Muscle of leg (tissue), 11 donors: ENCODE results near the gene ACSL5. TPM values are rescaled to one million over a fixed set of nuclear protein-coding genes. Genes with fewer than 3 reads are reported as not detected.

Experiments
- DNase-seq: peaks from one replicate; pipeline ENCODE4 v3.0.0; 2013
- H3K27ac ChIP-seq: one replicate; pipeline ENCODE4 v1.5.1; 2013; ENCODE audit warnings: mild to moderate bottlenecking, low read length, control low read depth
- H3K27me3 ChIP-seq: one replicate; pipeline ENCODE4 v1.6.1; 2013; ENCODE audit warnings: low read length; ENCODE audit not compliant: control insufficient read depth, insufficient read depth
- H3K36me3 ChIP-seq: one replicate; pipeline ENCODE4 v1.6.1; 2013; ENCODE audit warnings: low read length; ENCODE audit not compliant: control insufficient read depth, insufficient read depth
- H3K4me1 ChIP-seq: one replicate; pipeline ENCODE4 v1.6.1; 2013; ENCODE audit warnings: low read length; ENCODE audit not compliant: control insufficient read depth, insufficient read depth
- H3K4me3 ChIP-seq: one replicate; pipeline ENCODE4 v1.5.1; 2013; ENCODE audit warnings: low read length, control low read depth
- H3K9me3 ChIP-seq: replicated peaks from 2 replicates; pipeline ENCODE4 v1.6.1; 2013; ENCODE audit warnings: low read depth, low read length; ENCODE audit not compliant: control insufficient read depth
- WGBS: methylation state at CpG from one replicate; pipeline ENCODE4 v1.1.5; 2013; ENCODE audit warnings: missing lambda C conversion rate; ENCODE audit not compliant: insufficient coverage; 5-methylcytosine and 5-hydroxymethylcytosine counted together
- polyA plus RNA-seq, 8 donors: library from polyadenylated mRNA; unstranded; fragments of 120-200 nt; gene quantifications; one replicate each; pipeline versions ENCODE4 v1.2.1 to v1.2.3, GENCODE V29; 2013; ENCODE audit warnings: inconsistent platforms in 1 of 8, low replicate concordance in 1 of 8; ENCODE audit not compliant: insufficient read length in 8 of 8, insufficient read depth in 1 of 8
- total RNA-seq: library from RNA; stranded (reverse); fragments of 120-200 nt; gene quantifications from one replicate; pipeline ENCODE4 v1.2.4, GENCODE V29; 2013

ACSL5 gene
- total and polyA plus RNA-seq, 9 donors: 1.6 to 17.1 (median 2.0) TPM

DNA sequence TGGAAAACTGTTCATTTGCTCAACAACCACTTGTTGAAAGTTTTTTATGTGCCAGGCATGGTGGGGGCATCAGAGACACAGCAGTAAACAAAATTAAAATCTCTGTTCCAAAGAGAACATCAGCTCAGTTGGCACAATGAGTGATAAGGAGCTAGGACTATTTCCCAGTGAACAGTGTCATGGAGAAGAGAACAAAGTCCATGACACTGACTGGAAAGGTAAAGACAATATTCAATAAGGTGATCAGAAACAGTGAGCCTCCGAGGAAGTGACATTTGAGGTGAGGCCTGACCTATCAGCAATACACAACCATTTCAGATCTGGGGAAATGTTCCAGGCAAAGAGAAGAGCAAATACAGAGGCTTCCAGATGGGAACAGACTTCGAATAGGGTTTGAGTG, 14.6 kb downstream of the ACSL5 start:
- Histone ChIP-seq H3K9me3 (no peaks in the 10 kb centered on the region), H3K36me3 (no peaks in the 10 kb centered on the region), H3K27ac (no peak overlapping the region), H3K4me3 (no peak overlapping the region), H3K4me1 (no peaks in the 10 kb centered on the region), H3K27me3 (peaks cover 2% of the 10 kb centered on the region)
- no peak for DNase-seq
- no CpG with 5 or more reads among the region's 2 CpGs for WGBS

DNA sequence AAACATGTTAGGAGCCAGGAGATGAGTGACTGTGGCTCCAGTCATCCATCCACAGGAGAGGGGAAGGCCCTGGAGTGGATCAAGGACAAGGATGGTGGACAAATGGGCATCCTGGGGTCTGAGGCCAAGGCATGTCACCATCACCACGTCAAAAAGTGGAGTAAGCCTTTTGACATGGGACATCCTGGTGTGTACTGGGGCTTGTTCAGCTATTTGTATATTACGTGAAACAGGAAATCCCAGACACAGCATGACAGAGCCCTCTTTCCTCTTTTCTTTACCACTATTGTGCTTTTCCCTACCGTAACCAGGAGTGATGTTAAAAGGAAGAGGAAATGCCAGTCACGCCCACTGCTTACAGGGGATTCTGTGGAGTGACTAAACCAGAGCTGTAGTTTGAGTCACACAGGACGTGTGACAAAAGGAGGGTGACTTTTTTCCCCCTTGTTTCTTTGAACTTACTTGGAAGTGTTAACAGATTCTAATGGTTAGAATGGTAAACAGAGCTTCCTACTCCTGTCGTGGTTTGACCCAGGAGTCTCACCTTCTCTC, 15.4 kb downstream of the ACSL5 start:
- DNase-seq: peak; percentile 62

DNA sequence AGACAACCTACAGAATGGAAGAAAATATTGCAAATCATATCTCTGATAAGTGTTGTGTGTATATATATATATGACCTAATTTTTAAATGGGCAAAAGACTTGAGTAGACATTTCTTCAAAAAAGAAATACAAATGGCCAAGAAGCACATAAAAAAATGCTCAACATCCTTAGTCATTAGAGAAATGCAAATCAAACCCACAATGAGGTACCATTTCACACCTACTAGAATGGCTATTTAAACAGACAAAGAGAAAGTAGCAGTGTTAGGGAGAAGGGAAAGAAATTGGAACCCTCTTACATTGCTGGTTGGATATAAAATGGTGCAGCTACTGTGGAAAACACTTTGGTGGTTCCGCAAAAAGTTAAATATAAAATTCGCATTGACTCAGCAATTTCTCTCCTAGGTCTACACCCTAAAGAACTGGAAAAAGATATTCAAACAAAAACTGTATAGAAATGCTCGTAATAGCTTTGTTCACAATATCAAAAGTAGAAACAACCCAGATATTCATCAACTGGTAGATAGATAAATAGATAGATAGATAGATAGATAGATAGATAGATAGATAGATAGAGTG, 16.3 kb downstream of the ACSL5 start:
- no peak overlapping the region for H3K4me3 ChIP-seq
- no peaks in the 10 kb centered on the region for H3K36me3 ChIP-seq
- no peaks in the 10 kb centered on the region for H3K9me3 ChIP-seq
- H3K27me3 ChIP-seq: no peaks in the 10 kb centered on the region
- no peaks in the 10 kb centered on the region for H3K4me1 ChIP-seq
- DNase-seq: no peak
- no peak overlapping the region for H3K27ac ChIP-seq
- no CpG with 5 or more reads among the region's 3 CpGs for WGBS

More for the DNA sequence above, 15.4 kb downstream of the ACSL5 start:
- H3K9me3 ChIP-seq: no peaks in the 10 kb centered on the region
- 83% methylated on average over 1 of the region's 6 CpGs for WGBS
- H3K4me1 ChIP-seq: no peaks in the 10 kb centered on the region
- no peaks in the 10 kb centered on the region for H3K36me3 ChIP-seq
- H3K27ac ChIP-seq: peak overlapping the region; percentile 17
- H3K27me3 ChIP-seq: peaks cover 2% of the 10 kb centered on the region
- H3K4me3 ChIP-seq: no peak overlapping the region

DNA sequence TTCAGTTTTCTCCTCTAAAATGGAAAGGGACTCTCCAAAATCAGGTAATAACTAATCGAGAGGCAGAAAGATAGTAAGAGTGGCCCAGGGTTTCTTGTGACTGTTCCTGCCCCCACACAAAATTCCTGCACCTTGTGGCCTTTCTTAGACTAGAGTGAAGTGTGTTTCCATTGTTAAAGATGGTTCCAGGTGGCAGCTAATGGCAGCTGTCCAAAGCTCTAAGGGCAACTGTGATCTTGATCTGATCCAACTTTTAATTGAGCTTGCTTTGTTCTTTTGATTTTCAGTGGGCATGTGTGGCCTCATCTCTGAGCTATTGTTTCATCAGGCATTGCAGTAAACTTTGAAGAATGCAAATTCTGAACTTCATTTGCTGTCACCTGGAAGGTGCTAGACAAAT, 19.4 kb downstream of the ACSL5 start:
- H3K9me3 ChIP-seq: no peaks in the 10 kb centered on the region
- H3K4me3 ChIP-seq: no peak overlapping the region
- no peaks in the 10 kb centered on the region for H3K4me1 ChIP-seq
- no peak overlapping the region for H3K27ac ChIP-seq
- no peaks in the 10 kb centered on the region for H3K36me3 ChIP-seq
- no CpG with 5 or more reads among the region's 1 CpG for WGBS
- DNase-seq: no peak
- no peaks in the 10 kb centered on the region for H3K27me3 ChIP-seq

DNA sequence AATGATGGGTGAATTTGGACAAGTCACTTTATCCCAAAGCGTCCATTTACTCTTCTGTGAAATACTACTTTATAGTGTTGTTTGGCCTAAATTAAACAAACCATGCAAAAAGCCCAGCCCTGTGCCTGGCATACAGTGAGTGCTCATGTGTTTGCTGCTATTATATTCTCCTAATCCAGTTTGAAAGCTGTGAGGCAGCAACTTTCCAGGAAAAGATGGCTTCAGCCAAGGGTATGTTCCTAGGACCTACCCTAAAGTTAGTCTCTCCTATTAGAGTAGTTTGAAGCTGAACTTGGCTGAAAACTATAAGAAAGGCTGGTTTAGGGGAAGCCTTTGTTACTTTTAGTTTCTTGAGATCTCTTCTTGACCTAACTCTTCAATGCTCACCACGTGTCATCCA, 19.9 kb downstream of the ACSL5 start:
- Histone ChIP-seq H3K4me1 (no peaks in the 10 kb centered on the region), H3K9me3 (no peaks in the 10 kb centered on the region), H3K36me3 (no peaks in the 10 kb centered on the region), H3K27me3 (no peaks in the 10 kb centered on the region), H3K4me3 (no peak overlapping the region), H3K27ac (no peak overlapping the region)
- DNase-seq: no peak
- WGBS: no CpG with 5 or more reads among the region's 2 CpGs

DNA sequence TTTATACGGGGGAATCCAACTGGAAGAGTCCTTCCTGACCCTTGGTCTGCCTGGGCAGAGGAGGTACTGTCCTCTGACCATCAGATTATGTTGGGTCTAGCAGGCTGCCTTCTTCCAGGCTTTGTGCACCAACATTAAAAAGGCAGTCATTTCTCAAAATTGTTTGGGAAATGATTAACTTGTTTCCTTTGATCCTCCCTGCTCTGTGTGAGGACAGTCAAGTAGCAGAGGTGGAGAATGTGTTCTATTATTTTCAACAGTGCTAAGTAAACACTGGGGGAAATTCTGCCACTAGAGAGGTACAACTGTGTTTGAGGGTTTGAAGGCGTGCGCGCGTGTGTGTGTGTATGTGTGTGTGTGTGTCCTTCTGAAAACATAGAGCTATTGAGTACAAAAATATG, 20.6 kb downstream of the ACSL5 start:
- DNase-seq: no peak

DNA sequence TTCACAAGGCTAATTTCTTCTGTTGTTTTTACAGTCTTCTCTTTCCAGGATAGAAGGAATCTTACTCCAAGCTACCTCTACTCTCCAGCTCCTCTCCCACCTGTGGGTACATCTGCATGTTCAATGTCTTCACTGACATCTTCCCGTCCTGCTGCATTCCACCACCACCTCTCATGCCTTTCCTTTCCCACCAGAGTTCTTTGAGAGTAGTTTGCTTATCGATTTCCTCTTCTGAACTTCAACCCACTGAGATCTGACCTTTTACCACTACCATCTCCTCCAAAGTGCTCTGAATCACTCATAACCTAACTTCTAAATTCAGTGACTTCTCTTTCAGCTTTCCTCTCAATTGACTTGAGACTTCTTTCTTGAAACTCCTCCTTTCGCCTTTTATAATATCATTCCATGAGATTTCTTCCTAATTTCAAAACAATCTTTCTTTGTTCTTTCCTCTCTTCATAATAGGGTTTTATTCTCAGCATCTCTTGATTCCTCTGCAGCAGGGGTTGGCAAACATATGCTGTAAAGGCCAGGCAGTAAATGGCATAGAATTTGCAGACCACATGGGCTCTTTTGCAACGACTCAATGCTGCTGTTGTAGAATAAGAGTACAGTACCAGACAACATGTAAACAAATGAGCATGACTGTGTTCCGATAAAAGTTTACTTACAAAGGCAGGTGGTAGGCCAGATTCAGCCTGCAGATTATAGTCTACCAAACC, 22.1 kb downstream of the ACSL5 start:
- no peaks in the 10 kb centered on the region for H3K4me1 ChIP-seq
- no peak overlapping the region for H3K27ac ChIP-seq
- DNase-seq: no peak
- H3K27me3 ChIP-seq: no peaks in the 10 kb centered on the region
- no peak overlapping the region for H3K4me3 ChIP-seq
- no peaks in the 10 kb centered on the region for H3K36me3 ChIP-seq
- 69% methylated on average over 4 of the region's 5 CpGs for WGBS
- no peaks in the 10 kb centered on the region for H3K9me3 ChIP-seq

More for the DNA sequence above, 20.6 kb downstream of the ACSL5 start:
- Histone ChIP-seq H3K27ac (no peak overlapping the region), H3K36me3 (no peaks in the 10 kb centered on the region), H3K9me3 (no peaks in the 10 kb centered on the region), H3K4me3 (no peak overlapping the region), H3K4me1 (no peaks in the 10 kb centered on the region), H3K27me3 (no peaks in the 10 kb centered on the region)
- WGBS: no CpG with 5 or more reads among the region's 5 CpGs

DNA sequence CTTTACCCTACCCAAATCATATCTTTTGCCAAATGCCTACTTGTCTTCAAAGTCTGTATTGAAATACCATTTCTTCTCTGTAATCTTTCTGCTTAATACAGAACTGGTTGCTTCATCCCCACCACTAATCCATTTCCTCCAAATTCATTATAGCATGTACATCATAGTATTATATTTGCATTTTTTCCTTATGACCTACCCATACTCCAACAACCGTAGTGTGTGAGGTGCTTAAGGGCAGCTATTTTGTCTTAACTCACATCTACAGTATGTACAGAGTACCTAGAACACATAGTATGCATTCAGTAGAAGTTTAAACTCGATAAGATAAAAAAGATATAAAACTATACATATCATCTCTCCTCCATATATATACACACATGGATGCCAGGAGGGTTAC, 23.7 kb downstream of the ACSL5 start:
- Histone ChIP-seq H3K27me3 (no peaks in the 10 kb centered on the region), H3K27ac (no peak overlapping the region), H3K4me3 (no peak overlapping the region), H3K36me3 (no peaks in the 10 kb centered on the region), H3K9me3 (no peaks in the 10 kb centered on the region), H3K4me1 (no peaks in the 10 kb centered on the region)
- no peak for DNase-seq
- whole genome bisulfite sequencing: no CpG with 5 or more reads among the region's 2 CpGs

DNA sequence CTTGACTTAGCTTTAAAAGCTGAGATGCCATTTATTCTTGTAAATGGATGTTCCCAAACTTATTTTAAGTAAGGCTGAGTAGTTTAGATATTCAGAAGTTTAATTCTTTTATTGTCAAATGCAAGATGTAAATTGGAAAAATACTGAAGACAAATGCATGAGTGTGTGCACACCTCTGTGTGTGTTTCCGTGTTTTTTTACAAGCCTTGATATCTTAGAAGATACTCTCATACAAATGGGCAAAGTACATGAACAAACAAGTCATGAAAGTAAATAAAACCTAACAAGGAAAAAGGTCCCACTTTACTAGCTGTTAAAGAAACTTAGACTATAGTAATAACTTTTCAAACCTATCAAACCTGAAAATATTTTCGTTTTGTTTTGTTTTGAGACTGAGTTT, 29.0 kb downstream of the ACSL5 start:
- Histone ChIP-seq H3K9me3 (no peaks in the 10 kb centered on the region), H3K4me1 (no peaks in the 10 kb centered on the region), H3K36me3 (no peaks in the 10 kb centered on the region), H3K4me3 (no peak overlapping the region), H3K27me3 (no peaks in the 10 kb centered on the region), H3K27ac (no peak overlapping the region)
- WGBS: 83% methylated on average over 1 of the region's 2 CpGs
- no peak for DNase-seq

DNA sequence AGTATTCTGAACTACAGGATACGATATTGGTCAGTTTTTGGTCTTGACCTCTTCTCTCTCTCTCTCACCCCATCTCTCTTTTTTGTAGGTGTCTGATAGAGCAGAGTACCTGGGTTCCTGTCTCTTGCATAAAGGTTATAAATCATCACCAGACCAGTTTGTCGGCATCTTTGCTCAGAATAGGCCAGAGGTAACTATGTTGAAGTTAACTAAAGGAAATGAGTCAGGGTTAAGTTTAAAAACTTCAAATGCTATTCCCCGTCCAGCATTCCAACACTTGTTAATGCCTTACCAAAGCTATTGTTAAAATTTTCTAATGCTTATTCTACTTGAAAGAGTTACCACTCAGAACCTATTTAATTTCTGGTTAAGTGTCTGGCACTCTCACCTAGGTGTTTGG, 30.7 kb downstream of the ACSL5 start:
- H3K9me3 ChIP-seq: no peaks in the 10 kb centered on the region
- no peak overlapping the region for H3K27ac ChIP-seq
- H3K4me3 ChIP-seq: no peak overlapping the region
- no peaks in the 10 kb centered on the region for H3K4me1 ChIP-seq
- H3K36me3 ChIP-seq: no peaks in the 10 kb centered on the region
- WGBS: no CpG with 5 or more reads among the region's 3 CpGs
- H3K27me3 ChIP-seq: no peaks in the 10 kb centered on the region
- no peak for DNase-seq
